Measurements from ENCODE around the gene IPO13. TPM values are rescaled to one million over a fixed set of nuclear protein-coding genes. Genes with fewer than 3 reads are reported as not detected.
A peak's percentile ranks its signal among the peaks of the same experiment; 100 is the strongest.

Gene IPO13
- total RNA-seq, 4 donors from 2014 or later = 22.7 to 64.9 (median 36.5) TPM

- Histone ChIP-seq H3K27me3 (no peaks in the 10 kb centered on the region), H3K36me3 (peaks cover 0 to 5% (median 0%) of the 10 kb centered on the region in 4 donors), H3K27ac (peak within 1 kb of the TSS; percentile 90 to 96 (median 96)), H3K4me1 (peaks cover 38 to 52% (median 48%) of the 10 kb centered on the region in 4 donors), H3K9me3 (no peaks in the 10 kb centered on the region), H3K4me3 (peak within 1 kb of the TSS; percentile 60 to 97 (median 94))
- in situ Hi-C loops (cut with MboI; ENCODE audit: low pct_ligation_motif_present in 1 of 4, low pct_unique_long_range_greater_than_20kb in 1 of 4, low sequenced_read_pairs in 3 of 4) (no loop called here), intact Hi-C loops (cut with DNase I; ENCODE audit: low total_unique reads) (no loop called here)
- TF ChIP-seq POLR2A (IDR thresholded peaks at IDR 0.05) (peak; percentile 94), EP300 (IDR thresholded peaks at IDR 0.05; ENCODE audit: low read depth) (no peak), POLR2AphosphoS5 (IDR thresholded peaks at IDR 0.05) (peak; percentile 97)
- TF ChIP-seq, protein P1, sequence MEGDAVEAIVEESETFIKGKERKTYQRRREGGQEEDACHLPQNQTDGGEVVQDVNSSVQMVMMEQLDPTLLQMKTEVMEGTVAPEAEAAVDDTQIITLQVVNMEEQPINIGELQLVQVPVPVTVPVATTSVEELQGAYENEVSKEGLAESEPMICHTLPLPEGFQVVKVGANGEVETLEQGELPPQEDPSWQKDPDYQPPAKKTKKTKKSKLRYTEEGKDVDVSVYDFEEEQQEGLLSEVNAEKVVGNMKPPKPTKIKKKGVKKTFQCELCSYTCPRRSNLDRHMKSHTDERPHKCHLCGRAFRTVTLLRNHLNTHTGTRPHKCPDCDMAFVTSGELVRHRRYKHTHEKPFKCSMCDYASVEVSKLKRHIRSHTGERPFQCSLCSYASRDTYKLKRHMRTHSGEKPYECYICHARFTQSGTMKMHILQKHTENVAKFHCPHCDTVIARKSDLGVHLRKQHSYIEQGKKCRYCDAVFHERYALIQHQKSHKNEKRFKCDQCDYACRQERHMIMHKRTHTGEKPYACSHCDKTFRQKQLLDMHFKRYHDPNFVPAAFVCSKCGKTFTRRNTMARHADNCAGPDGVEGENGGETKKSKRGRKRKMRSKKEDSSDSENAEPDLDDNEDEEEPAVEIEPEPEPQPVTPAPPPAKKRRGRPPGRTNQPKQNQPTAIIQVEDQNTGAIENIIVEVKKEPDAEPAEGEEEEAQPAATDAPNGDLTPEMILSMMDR (IDR thresholded peaks at IDR 0.05) = peak; percentile 9 to 82 (median 24)
- WGBS, 2 donors (ENCODE audit: low coverage in 1 of 2) = 0% methylated on average over 66 of the region's 93 CpGs; no CpG with 5 or more reads in 1 of the 2 donors
- peak; percentile 98 for DNase-seq
Observed at GRCh38 chr1:43974443-43975248, 27.9 kb downstream of the IPO13 start, which contains the start of gene ATP6V0B. TSS of gene ATP6V0B (plus strand) at chr1:43974960. CDS start at chr1:43975041, 81 bp downstream.

- peak overlapping the region; percentile 90 to 96 (median 96) for H3K27ac ChIP-seq
- no peak for TF ChIP-seq POLR2AphosphoS5 (IDR thresholded peaks at IDR 0.05)
- TF ChIP-seq, protein P1 (IDR thresholded peaks at IDR 0.05) = no peak
- TF ChIP-seq POLR2A (IDR thresholded peaks at IDR 0.05) = no peak
- TF ChIP-seq EP300 (IDR thresholded peaks at IDR 0.05; ENCODE audit: low read depth) = no peak
- H3K36me3 ChIP-seq = peaks cover 0 to 5% (median 0%) of the 10 kb centered on the region in 4 donors
- peaks cover 42 to 56% (median 53%) of the 10 kb centered on the region in 4 donors for H3K4me1 ChIP-seq
- peak; percentile 73 for DNase-seq
- intact Hi-C loops (cut with DNase I; ENCODE audit: low total_unique reads) (no loop called here), in situ Hi-C loops (cut with MboI; ENCODE audit: low pct_ligation_motif_present in 1 of 4, low pct_unique_long_range_greater_than_20kb in 1 of 4, low sequenced_read_pairs in 3 of 4) (no loop called here)
- 2% methylated on average over 34 of the region's 34 CpGs; no CpG with 5 or more reads in 1 of the 2 donors for WGBS, 2 donors (ENCODE audit: low coverage in 1 of 2)
- H3K9me3 ChIP-seq = no peaks in the 10 kb centered on the region
- H3K27me3 ChIP-seq = no peaks in the 10 kb centered on the region
- peak overlapping the region; percentile 60 to 97 (median 94) for H3K4me3 ChIP-seq
Observed at GRCh38 chr1:43975249-43975961, 28.7 kb downstream of the IPO13 start.

- Histone ChIP-seq H3K36me3 (peaks cover 0 to 5% (median 0%) of the 10 kb centered on the region in 4 donors), H3K9me3 (no peaks in the 10 kb centered on the region), H3K4me3 (peak overlapping the region in 3 of 4 donors; percentile 60 to 97 (median 93)), H3K4me1 (peaks cover 38 to 57% (median 53%) of the 10 kb centered on the region in 4 donors), H3K27ac (peak overlapping the region; percentile 90 to 96 (median 96)), H3K27me3 (no peaks in the 10 kb centered on the region)
- in situ Hi-C loops (cut with MboI; ENCODE audit: low pct_ligation_motif_present in 1 of 4, low pct_unique_long_range_greater_than_20kb in 1 of 4, low sequenced_read_pairs in 3 of 4) = no loop called here
- 78% methylated on average over 4 of the region's 4 CpGs; no CpG with 5 or more reads in 1 of the 2 donors for WGBS, 2 donors (ENCODE audit: low coverage in 1 of 2)
- intact Hi-C loops (cut with DNase I; ENCODE audit: low total_unique reads) = no loop called here
- no peak for TF ChIP-seq EP300 (IDR thresholded peaks at IDR 0.05; ENCODE audit: low read depth)
- TF ChIP-seq, protein P1 (IDR thresholded peaks at IDR 0.05) = no peak
- TF ChIP-seq POLR2A (IDR thresholded peaks at IDR 0.05) = no peak
- TF ChIP-seq POLR2AphosphoS5 (IDR thresholded peaks at IDR 0.05) = no peak
- DNase-seq = no peak
Observed at GRCh38 chr1:43976045-43976444, 29.3 kb downstream of the IPO13 start.

- intact Hi-C loops (cut with DNase I; ENCODE audit: low total_unique reads) = no loop called here
- TF ChIP-seq POLR2A (IDR thresholded peaks at IDR 0.05) = no peak
- TF ChIP-seq POLR2AphosphoS5 (IDR thresholded peaks at IDR 0.05) = no peak
- TF ChIP-seq EP300 (IDR thresholded peaks at IDR 0.05; ENCODE audit: low read depth) = no peak
- TF ChIP-seq, protein P1 (IDR thresholded peaks at IDR 0.05) = no peak
- no peak for DNase-seq
- no peaks in the 10 kb centered on the region for H3K27me3 ChIP-seq
- no peak overlapping the region for H3K27ac ChIP-seq
- H3K4me1 ChIP-seq = peaks cover 38 to 59% (median 56%) of the 10 kb centered on the region in 4 donors
- no peak overlapping the region for H3K4me3 ChIP-seq
- WGBS, 2 donors (ENCODE audit: low coverage in 1 of 2) = 93 to 100% methylated on average over 1 to 8 of the region's 8 CpGs
- no peaks in the 10 kb centered on the region for H3K9me3 ChIP-seq
- in situ Hi-C loops (cut with MboI; ENCODE audit: low pct_ligation_motif_present in 1 of 4, low pct_unique_long_range_greater_than_20kb in 1 of 4, low sequenced_read_pairs in 3 of 4) = no loop called here
- peaks cover 0 to 5% (median 0%) of the 10 kb centered on the region in 4 donors for H3K36me3 ChIP-seq
Observed at GRCh38 chr1:43976890-43977289, 30.1 kb downstream of the IPO13 start.

All from transverse colon (tissue), 4 donors.